Dermis microvascular lymphatic vessel endothelial cell (primary cell): ENCODE data around the gene PDE1C. TPM values are rescaled to one million over a fixed set of nuclear protein-coding genes. Genes with fewer than 3 reads are reported as not detected.

ENCODE experiments used
- DNase-seq, 2 donors: peaks; one replicate each; pipeline versions ENCODE4 v3.0.0 to v3.0.0-alpha.2; 2010; ENCODE audit warnings: low read depth in 2 of 2
- total RNA-seq: library from RNA; depleted of rRNA; stranded (reverse); fragments of >200 nt; gene quantifications from 2 replicates; pipeline ENCODE4 v1.2.1, GENCODE V29; 2014

The PDE1C gene
- total RNA-seq, 1 donor from 2014 or later: 0.13 TPM

DNA sequence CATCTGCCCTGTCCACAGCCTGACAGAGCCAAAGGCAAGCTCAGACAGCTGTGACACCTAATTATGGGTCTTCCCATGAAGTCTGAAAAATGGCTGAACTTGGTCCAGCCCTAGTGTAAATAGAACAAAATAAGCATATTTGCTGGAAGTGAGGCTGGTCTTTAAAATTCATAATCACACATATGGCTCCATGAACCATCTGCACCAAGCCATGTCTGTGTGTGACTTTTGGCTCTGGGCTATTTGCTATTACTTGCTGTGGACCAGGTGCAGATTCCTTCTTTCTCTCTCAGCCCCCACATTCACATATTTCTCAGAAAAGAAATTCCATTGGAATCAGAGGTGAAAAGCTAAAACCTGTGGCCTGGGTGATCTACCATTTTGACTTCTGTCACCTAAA, 175.9 kb downstream of the PDE1C start:
- DNase-seq: no peak

DNA sequence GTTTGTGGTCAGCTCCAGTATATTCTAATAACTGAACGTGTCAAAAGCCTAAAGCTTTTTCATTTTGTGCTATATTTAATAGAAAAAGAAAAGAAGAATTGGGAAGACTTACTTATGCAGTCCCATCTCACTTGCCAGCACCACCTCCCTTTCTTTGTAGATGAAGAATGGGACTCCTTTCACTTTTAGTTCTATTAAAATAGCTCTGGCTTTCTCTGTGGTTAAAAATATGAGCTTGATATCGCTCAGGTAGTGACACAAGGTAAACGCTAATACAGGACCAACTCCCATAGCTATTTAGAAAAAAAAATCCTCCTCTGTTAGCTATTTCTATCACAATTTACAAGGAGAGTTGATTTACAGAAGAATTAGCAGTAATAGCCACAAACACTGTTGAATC, 176.8 kb downstream of the PDE1C start:
- DNase-seq: no peak

DNA sequence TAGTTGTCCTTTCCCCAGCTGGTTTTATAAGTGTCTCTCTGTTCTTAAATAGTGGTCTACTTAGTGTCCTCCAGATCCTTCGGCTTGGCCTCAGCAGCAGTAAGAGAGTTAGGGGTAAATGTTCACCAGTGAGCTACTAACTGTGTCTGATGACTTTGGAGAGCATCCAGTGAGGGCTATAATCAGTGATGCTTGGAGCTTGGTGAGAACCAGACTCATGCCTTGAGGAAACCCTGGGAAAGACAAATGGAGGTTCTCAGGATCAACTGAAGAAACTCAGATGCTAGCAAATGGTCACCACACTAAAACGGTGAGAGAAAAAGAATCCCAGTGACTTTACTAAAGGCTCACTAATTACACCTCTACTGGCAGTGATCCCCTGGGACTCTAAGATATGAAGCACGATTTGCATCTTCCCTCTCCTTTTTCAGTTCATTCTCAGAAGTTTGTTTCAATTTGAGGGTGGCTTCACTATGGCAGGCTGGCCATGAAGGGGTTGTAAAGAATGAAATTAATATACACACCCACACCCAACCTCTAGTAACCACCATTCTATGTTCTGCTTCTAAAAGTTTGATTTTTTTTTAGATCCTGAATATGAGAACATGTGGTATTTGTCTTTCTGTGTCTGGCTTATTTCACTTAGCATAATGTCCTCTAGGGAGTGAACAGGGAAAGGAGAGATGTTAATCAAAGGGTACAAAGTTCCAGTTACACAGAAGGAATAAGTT, 177.9 kb downstream of the PDE1C start:
- DNase-seq: no peak

DNA sequence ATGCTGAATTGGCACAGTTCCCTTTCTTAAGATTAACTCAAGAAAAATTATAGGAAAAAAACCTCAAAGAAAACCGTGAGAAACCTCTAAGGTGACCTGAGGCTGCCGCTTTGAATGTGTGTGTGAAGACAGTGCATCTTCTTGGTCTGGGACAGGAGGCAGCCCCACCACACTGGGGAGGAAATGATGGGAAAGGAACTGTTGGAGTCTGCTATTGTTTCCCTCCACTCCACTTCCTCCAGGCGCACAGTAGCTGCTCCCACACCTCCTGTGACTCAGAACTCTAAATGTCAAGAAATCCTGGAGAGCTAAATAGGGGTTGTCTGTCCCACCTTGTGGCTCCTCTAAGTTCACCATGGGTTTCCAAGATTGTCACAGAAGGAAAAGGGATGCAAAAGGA, 179.4 kb downstream of the PDE1C start:
- peak in 1 of 2 donors; percentile 77 for DNase-seq

DNA sequence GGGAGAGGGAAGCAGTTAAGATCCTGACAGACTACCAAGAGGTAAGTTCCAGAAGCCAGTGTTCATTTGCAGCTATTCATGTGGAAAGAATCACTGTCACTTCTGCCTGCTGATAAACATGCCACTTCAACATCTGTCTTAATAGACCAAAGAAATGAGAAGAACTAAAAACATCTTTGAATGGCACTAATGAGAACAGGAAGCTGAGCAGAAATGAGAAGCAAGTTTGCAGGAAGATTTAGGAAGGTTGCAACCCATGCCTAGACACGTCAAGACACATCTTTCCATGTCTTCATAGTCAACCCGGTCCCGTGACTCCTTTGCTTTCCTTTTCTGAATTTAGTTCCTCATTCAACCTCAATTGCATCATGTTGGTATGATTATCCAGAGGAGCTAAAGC, 180.0 kb downstream of the PDE1C start:
- DNase-seq: no peak

DNA sequence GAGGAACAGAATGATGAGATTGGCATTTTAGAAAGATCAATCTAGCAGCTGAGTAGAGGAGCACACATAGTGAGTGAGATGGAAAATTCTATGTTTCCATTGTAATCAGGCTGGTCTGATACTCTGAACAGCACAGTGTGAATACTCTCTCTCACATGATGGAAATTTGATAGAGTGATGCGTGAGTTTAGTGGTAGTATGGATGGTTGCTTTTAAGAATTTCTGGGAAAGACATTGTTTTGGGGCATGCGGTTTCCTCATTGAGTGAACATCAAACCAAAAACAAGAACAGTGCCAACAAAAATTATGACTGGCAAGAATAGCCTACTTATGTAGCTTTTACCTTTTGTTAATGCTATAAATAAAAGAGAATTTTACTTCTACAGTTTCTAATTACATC, 183.2 kb downstream of the PDE1C start:
- DNase-seq: peak; percentile 21 to 29

DNA sequence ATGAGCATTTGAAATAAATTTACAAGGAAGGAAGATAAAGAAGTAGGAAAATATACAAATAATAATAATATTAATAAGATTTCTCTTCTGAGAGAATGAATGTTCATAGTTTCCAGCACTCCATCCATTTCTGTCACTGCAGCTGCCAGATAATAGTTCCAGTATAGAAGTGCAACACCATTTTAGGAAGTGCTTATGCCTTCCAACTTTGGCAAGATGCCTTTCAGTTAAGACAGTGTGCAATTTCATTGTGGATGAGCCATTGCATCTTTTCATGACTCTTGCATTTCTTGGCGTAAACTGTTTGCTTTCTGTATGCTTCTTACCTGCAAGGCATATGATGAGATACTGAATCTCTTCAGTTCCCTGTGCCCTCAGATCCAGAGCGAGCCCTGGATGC, 185.0 kb downstream of the PDE1C start:
- no peak for DNase-seq

DNA sequence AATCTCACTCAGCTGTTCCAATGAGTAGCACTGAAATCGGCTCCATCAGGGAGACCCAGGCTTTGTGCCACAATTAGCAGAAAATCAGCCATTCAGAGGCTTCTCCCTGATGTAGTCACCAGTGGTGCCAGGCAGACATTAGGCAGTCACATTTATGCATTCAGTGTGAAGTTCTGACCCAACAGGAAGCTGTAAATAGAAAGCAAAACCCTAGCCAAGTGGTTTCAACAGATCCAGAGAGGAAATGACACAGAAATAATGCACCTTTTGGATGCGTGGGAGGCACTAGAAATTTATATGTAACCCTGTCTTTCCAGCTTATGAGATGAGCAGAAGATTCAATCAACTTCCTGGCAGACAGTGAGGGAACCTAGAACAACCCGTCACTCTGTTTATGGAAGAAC, 186.4 kb downstream of the PDE1C start:
- peak; percentile 73 to 79 for DNase-seq

DNA sequence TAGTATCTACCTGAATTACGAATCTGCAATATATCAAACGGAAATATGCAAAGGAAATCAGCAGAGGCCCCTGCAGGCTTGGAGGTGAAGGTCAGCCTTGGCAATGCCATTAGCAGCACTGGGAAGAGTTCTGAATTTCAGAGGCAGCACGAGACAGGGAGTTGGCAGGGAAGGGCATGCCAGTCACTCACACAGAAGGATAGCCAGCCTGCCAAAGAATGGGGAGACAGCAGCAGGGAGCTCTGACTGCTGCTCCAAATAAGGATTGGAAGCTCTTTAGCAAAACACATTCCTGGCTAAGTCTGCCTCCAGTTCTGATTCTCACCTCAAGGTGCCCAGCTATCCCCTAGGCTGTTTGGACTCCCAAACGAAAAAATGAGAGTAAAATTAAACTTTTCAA, 188.0 kb downstream of the PDE1C start:
- no peak for DNase-seq

DNA sequence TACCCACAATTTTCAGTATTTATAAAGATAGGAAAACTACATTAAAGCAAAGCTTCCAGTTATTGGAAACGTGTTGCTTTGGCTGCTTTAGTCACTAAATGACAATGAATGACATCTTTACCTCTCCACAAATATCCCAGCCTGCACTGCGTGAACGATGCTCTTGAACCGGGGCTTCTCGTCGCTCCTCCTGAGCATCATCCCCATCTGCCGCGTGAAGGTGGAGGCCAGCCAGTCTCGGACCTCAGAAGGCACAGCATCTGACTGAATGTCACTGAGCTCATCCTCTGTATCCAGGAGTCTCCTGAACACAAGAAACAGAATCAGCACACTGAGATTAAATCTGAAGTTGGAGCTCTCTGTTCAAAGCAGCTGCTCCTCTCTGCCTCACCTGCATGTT, 191.3 kb downstream of the PDE1C start:
- no peak for DNase-seq

DNA sequence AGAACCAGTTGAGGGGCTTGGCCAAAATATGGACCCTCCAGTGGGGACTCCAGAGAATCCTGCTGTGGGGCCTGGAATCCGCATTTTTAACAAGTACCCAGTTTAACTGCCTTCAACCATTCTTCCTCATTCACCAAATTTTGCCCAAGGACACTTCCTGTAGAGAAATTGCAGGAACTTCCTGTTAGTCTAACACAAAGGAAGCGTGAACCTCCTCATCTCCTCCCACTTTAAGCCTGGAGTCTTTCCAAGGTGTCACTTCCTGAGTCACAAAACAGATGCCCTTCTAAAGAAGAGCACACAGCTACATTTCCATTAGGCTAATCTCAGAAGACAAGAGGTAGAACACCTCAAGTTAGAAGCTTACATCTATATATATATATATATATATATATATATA, 194.8 kb downstream of the PDE1C start:
- peak; percentile 50 to 79 for DNase-seq

DNA sequence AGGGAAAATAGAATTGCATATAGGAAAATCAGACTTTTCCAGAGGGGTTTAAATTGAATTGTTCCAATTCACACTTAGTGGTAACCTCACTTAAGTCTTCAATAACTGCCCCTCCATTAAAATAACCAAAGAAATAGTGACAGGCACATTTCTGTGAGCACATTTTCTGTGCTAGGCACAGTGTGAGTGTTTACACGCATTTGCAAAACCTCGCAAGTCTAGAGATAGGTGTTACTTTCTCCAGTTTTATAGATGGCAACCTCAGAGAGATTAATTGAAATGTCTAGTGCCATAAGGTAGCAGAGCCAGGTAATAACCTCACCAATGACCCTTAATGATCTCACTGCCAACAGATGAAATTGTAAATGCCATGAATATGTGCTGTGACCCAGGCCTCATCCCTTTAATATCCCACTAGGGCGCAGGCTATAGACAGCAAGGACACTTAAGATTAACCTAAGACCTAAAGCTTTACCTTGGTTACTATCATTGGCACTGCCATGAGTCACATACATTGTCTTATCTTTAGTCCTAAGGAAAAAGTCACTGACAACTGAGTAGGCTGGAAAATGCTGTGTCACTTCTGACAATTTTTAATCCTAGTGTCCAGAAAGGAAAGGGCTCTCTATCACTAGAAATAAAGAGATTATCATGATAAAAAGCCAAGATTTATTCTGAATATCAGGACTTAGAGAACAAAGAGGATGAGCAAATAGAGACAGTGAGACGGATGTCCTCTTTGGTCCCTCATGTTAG, 195.4 kb downstream of the PDE1C start:
- DNase-seq: no peak

DNA sequence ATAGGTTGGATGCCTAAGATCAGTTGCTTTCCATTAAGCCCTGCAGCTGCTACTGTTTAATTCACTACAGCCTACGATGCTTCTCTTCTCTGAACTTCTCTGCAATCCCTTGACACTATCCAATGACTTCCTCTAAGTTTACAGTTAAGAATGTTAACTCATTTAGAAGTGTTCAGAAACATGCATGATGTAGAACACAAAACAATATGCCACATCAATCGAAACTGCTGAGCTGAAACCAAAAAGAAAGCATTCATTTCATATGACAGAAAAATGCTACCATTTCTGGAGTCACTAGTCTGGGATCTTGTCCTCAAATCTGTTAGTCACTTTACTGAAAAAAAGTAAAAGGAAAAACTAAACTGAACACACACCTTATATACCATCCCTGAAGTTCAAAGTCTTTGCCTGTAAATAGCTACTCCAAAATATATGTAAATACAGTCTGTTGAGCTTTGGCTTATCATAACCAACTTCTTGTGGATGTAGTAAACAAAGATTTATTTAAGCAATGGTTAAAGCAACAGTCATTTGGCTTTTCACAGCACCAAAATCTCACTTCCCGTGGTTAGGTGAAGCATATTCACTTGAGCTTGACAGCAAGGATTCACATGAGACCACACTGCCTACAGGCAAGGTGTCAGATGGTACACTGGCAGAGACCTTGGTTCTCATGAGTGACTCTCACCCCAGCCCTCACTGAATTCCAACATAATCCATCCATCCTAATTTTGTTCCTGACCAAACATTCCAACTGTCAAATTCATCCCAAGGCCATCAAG, 196.2 kb downstream of the PDE1C start:
- DNase-seq: no peak

DNA sequence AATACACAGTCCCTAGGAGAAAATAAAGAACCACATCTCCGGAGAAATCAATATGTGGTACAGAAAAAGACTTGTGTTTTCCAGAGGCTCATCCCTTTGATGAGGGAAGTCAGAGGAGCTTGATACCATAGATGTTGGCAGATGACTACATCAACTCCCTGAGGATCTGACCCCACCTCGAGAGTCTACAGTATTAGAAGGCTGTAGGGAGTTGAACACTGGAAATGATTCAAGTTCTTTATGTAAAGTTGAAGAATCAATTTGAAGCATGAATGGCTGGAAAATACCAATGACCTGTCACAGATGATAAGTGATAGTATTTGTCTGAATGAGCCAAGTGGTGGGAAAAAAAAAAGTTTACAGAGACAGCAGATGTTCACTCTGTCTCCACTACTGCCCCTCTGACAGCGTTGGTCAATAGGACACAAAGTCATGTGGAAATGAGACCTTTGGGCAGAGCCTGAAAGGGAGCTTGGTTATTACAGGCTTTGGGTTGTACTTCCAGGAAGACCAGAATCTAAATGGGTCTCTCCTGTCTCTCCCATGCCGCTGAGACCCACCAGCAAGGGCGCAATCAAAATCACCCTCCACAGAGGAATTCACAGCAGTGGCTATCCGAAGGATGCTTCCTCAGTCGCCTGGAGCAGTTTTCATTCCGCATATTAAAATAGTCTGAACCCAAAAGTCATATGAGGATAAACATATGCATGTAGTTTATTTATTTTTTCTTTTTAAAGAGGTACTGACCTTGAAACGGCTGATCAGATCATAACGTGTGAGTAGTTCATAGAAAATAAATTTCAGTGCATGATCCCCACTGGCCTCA, 197.4 kb downstream of the PDE1C start:
- no peak for DNase-seq

DNA sequence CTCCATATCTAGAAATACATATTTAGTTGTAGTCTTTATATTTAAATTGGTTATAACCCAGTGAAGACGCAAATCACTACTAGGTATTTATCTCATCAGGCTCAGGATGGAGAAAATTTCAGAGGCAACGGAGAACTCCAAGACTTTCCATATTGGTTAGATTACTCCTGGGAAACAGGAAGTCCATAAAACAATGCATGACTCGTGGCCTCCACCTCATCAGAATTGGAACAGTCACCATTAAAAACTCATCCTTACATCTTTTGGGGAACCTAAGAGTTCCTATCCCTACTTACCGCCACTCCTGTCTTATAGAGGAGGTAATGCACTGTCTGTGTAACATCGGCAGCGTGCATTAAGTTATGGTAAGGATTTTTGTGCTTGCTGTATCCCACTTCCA, 205.6 kb downstream of the PDE1C start:
- DNase-seq: no peak

DNA sequence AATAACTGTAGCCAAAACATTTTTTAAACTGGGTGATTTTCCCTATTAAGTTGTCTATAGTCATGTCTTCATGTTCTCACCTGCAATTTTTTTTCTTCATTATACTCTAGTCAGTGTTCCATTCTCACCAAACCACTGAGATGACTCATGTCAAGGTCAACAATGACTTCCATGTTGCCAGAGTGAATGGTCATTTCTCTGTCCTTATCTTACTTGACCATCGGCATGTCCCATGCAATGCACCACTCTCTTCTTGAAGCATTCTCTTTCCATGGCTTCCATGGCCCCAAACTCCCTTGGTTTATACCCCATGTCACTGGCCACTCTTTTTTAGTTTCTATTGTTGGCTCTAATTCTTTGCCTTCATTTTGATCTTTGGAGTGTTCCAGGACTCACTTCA, 209.3 kb downstream of the PDE1C start:
- DNase-seq: no peak

DNA sequence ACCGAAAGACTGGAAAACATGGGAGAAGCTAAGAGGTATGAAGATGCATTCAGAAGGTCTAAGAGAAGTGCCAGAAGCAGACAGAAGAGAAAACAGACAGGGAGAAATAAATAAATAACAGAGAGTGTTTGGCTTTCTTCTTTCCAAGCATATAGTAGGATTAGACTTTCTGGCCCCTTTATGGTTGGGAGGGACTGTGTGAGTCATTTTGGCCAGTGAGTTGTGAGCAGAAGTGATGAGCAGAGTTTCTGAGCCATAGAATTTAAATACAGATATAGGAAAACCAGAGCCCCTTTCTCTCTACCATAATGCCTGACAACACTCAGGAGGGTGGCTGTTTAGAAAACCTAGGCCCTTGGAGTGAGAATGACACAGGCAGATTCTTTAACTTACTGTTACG, 212.2 kb downstream of the PDE1C start:
- no peak for DNase-seq

DNA sequence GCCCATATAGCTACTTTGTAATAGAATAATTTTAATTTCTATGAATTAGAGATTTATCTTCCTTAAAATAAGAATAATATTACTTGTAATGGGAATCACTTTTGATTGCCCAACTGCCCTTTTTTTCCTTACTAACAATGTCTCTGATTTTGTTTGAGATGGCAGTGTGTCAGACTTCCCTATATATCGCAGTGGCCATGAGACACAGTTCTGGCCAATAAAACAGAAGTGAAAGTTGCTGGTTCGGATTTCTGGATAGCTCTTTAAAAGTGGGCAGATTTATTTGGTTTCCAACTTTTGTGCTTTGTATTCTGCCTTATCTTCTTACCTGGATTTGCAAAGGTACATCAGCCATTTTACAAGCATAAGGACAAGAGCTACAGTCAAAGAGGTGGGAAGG, 213.0 kb downstream of the PDE1C start:
- no peak for DNase-seq

DNA sequence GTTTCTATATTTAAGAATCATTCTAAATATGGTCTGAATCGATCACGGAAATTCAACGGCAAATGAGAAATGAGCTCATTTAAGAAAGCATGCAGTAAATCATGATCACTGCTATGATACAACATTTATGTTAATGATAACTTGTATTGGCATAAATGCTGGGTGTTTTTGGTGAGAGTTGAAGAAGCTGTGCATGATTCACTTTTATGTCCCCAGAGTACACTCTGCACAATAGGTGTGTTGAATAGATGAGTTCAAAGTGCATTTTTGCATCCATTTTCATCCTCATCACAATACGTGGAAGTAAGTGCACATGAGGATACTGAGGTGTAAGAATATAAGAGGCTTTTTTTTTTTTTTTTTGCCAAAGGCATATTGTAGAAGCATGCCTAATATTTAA, 213.9 kb downstream of the PDE1C start:
- DNase-seq: no peak

DNA sequence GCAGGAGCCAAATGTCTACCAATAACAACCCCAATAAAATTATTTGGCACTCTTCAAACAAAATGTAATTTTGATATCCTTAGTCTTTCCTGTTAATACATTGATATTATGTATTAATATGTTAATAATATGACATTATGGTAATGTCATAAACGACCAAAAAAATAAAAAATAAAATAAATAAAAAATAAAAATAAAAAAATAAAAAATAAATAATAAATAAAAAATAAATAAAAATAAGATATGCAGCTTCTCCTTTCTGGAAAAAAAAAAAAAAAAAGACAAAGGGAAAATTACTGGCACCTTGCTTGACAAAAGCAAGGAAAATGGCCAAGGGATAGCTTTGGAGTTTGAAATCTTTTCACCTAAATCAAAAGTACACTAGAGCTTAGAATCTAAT, 214.7 kb downstream of the PDE1C start:
- DNase-seq: no peak

DNA sequence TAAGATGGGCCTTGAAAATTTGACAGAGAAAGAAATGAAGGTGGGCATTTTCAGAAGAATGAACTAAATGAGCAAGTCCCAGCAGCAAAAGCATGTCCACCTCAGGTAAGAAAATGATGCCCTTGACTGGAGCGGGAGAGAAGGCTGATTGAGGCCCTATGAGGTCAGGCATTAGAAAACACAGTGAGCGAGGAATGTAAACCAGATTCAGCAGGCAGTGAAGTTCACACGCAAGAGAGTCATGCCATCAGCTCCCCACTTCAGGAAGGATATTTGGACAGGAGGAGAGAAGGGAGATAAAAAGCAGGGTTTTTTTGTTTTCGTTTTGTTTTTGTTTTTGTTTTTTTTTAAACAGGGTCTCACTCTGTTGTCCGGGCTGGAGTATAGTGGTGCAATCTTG, 216.8 kb downstream of the PDE1C start:
- no peak for DNase-seq

DNA sequence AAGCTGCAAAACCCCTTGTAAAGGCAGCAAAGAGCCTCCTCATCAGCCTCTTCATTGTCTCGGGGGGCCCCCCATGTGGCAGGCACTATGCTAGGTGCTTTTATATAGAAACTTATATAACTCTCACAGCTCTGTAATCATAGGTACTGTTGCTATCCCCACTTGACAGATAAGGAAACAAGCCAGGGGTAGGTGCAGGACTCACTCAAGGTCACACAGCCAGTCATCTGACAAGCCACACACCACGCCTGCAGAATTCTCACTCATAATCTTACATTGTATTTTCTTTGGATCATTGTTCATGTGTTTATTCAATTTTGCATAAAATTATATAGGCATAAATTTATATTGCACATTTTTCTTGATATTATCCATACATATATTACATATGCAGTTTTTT, 217.7 kb downstream of the PDE1C start:
- no peak for DNase-seq
